WTC11 (cell line): ENCODE measurements around the gene CAMSAP3. TPM values are rescaled to one million over a fixed set of nuclear protein-coding genes. Genes with fewer than 3 reads are reported as not detected.

Experiments used
- E2F5 ChIP-seq: sonication (generic); formaldehyde crosslinking; IDR thresholded peaks from 2 replicates; pipeline ENCODE4 v1.8.1; 2022; ENCODE audit warnings: mild to moderate bottlenecking, moderate library complexity, missing genetic modification reagents
- PRDM15 ChIP-seq: sonication (generic); formaldehyde crosslinking; IDR thresholded peaks from 2 replicates; pipeline ENCODE4 v1.8.0; 2022; ENCODE audit warnings: missing genetic modification reagents
- RELA ChIP-seq: sonication (generic); formaldehyde crosslinking; IDR thresholded peaks from 2 replicates; pipeline ENCODE4 v1.8.1; 2022; ENCODE audit warnings: missing genetic modification reagents, mild to moderate bottlenecking, borderline replicate concordance
- ZNF423 ChIP-seq: fragments of 250-450 bp; sonication (Bioruptor Pico); IDR thresholded peaks from 2 replicates; pipeline ENCODE4 v2.1.2; 2022; ENCODE audit warnings: mild to moderate bottlenecking, moderate library complexity
- ZNF425 ChIP-seq: fragments of 250-450 bp; sonication (Bioruptor Pico); conservative IDR thresholded peaks from 2 replicates; pipeline ENCODE4 v1.9.0; 2021; ENCODE audit warnings: mild to moderate bottlenecking
- ZNF671 ChIP-seq: fragments of 250-450 bp; sonication (Bioruptor Pico); IDR thresholded peaks from 2 replicates; pipeline ENCODE4 v1.8.0; 2021; ENCODE audit warnings: mild to moderate bottlenecking
- ZSCAN18 ChIP-seq: fragments of 250-450 bp; sonication (Bioruptor Pico); IDR thresholded peaks from 2 replicates; pipeline ENCODE4 v2.1.2; 2022; ENCODE audit warnings: mild to moderate bottlenecking, moderate library complexity
- total RNA-seq: library from RNA; stranded (reverse); gene quantifications from 3 replicates; pipeline ENCODE4 v1.2.3, GENCODE V29; 2021
- TF ChIP-seq, protein P1 (sequence below): sonication (generic); formaldehyde crosslinking; IDR thresholded peaks from 2 replicates; pipeline ENCODE4 v1.8.1; 2022; ENCODE audit warnings: low read depth, missing genetic modification reagents, borderline replicate concordance
- TF ChIP-seq, protein P2 (sequence below): sonication (generic); formaldehyde crosslinking; IDR thresholded peaks from 2 replicates; pipeline ENCODE4 v1.8.1; 2023; ENCODE audit warnings: mild to moderate bottlenecking, missing genetic modification reagents, moderate library complexity
- TF ChIP-seq, protein P3 (sequence below): sonication (generic); formaldehyde crosslinking; IDR thresholded peaks from 2 replicates; pipeline ENCODE4 v1.8.0; 2022; ENCODE audit warnings: mild to moderate bottlenecking, missing genetic modification reagents
- TF ChIP-seq, protein P4 (sequence below): fragments of 250-450 bp; sonication (Bioruptor Pico); IDR thresholded peaks from 2 replicates; pipeline ENCODE4 v1.9.0; 2021; ENCODE audit warnings: mild to moderate bottlenecking
- TF ChIP-seq, protein P5 (sequence below): fragments of 250-450 bp; sonication (Bioruptor Pico); IDR thresholded peaks from 2 replicates; pipeline ENCODE4 v1.9.0; 2021; ENCODE audit warnings: moderate library complexity, mild to moderate bottlenecking, inconsistent platforms, borderline replicate concordance
- TF ChIP-seq, protein P6 (sequence below): sonication (generic); formaldehyde crosslinking; IDR thresholded peaks from 2 replicates; pipeline ENCODE4 v1.8.0; 2023; ENCODE audit warnings: mild to moderate bottlenecking, missing genetic modification reagents

Gene CAMSAP3
- total RNA-seq, 1 experiment from 2014 or later: 27.8 TPM

DNA sequence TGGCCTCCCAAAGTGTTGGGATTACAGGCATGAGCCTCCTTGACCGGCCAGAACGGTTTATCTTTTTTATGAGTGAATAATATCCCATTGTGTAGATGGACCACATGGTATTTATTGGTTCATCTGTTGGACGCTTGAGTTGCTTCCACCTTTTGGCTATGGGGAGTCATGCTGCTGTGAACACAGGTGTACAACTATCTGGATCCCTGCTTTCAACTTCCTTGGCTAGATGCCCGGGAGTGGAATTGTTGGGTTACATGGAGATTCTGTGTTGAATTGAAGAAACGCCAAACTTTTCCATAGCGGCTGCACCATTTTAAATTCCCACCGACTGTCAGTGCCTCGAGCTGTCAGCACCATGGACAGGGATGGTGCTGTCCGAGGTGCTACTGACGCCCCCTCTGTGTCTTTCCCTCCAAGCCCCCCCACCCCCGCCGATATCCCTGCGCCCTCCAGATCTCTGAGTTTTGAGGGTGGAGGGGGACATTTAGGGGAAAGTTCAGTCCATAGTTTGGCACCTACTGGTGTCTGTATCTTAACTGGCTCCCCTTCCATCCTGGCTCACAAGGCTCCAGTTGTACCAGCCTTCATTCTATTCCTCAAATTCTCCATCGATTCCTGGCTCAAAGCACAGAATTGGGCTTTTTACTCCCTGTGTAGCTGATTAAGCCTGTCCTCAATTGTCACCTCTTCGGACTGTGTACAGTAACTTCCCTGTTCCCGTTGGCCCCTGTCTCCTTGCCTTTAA is 32.8 kb upstream of the CAMSAP3 start (continued):
- TF ChIP-seq, protein P1, sequence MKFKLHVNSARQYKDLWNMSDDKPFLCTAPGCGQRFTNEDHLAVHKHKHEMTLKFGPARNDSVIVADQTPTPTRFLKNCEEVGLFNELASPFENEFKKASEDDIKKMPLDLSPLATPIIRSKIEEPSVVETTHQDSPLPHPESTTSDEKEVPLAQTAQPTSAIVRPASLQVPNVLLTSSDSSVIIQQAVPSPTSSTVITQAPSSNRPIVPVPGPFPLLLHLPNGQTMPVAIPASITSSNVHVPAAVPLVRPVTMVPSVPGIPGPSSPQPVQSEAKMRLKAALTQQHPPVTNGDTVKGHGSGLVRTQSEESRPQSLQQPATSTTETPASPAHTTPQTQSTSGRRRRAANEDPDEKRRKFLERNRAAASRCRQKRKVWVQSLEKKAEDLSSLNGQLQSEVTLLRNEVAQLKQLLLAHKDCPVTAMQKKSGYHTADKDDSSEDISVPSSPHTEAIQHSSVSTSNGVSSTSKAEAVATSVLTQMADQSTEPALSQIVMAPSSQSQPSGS (CRISPR knock-in tag): peak; percentile 95
- TF ChIP-seq ZNF423: no peak
- TF ChIP-seq RELA (CRISPR knock-in tag): peak; percentile 97
- TF ChIP-seq, protein P2, sequence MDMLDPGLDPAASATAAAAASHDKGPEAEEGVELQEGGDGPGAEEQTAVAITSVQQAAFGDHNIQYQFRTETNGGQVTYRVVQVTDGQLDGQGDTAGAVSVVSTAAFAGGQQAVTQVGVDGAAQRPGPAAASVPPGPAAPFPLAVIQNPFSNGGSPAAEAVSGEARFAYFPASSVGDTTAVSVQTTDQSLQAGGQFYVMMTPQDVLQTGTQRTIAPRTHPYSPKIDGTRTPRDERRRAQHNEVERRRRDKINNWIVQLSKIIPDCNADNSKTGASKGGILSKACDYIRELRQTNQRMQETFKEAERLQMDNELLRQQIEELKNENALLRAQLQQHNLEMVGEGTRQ: peak; percentile 61
- 0 out of 2 replicates have a peak, but pooled peaks have one; percentile 64 for TF ChIP-seq ZSCAN18 (CRISPR knock-in tag)
- TF ChIP-seq ZNF425: no peak
- no peak for TF ChIP-seq ZNF671 (CRISPR knock-in tag)
- TF ChIP-seq, protein P3, sequence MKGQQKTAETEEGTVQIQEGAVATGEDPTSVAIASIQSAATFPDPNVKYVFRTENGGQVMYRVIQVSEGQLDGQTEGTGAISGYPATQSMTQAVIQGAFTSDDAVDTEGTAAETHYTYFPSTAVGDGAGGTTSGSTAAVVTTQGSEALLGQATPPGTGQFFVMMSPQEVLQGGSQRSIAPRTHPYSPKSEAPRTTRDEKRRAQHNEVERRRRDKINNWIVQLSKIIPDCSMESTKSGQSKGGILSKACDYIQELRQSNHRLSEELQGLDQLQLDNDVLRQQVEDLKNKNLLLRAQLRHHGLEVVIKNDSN: peak; percentile 92
- TF ChIP-seq, protein P4, sequence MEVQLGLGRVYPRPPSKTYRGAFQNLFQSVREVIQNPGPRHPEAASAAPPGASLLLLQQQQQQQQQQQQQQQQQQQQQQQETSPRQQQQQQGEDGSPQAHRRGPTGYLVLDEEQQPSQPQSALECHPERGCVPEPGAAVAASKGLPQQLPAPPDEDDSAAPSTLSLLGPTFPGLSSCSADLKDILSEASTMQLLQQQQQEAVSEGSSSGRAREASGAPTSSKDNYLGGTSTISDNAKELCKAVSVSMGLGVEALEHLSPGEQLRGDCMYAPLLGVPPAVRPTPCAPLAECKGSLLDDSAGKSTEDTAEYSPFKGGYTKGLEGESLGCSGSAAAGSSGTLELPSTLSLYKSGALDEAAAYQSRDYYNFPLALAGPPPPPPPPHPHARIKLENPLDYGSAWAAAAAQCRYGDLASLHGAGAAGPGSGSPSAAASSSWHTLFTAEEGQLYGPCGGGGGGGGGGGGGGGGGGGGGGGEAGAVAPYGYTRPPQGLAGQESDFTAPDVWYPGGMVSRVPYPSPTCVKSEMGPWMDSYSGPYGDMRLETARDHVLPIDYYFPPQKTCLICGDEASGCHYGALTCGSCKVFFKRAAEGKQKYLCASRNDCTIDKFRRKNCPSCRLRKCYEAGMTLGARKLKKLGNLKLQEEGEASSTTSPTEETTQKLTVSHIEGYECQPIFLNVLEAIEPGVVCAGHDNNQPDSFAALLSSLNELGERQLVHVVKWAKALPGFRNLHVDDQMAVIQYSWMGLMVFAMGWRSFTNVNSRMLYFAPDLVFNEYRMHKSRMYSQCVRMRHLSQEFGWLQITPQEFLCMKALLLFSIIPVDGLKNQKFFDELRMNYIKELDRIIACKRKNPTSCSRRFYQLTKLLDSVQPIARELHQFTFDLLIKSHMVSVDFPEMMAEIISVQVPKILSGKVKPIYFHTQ (CRISPR knock-in tag): no peak
- TF ChIP-seq PRDM15 (CRISPR knock-in tag): peak; percentile 84
- TF ChIP-seq, protein P5, sequence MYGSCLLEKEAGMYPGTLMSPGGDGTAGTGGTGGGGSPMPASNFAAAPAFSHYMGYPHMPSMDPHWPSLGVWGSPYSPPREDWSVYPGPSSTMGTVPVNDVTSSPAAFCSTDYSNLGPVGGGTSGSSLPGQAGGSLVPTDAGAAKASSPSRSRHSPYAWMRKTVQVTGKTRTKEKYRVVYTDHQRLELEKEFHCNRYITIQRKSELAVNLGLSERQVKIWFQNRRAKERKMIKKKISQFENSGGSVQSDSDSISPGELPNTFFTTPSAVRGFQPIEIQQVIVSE: no peak
- peak; percentile 89; the same call in 1 of the 2 replicates for TF ChIP-seq E2F5
- TF ChIP-seq, protein P6, sequence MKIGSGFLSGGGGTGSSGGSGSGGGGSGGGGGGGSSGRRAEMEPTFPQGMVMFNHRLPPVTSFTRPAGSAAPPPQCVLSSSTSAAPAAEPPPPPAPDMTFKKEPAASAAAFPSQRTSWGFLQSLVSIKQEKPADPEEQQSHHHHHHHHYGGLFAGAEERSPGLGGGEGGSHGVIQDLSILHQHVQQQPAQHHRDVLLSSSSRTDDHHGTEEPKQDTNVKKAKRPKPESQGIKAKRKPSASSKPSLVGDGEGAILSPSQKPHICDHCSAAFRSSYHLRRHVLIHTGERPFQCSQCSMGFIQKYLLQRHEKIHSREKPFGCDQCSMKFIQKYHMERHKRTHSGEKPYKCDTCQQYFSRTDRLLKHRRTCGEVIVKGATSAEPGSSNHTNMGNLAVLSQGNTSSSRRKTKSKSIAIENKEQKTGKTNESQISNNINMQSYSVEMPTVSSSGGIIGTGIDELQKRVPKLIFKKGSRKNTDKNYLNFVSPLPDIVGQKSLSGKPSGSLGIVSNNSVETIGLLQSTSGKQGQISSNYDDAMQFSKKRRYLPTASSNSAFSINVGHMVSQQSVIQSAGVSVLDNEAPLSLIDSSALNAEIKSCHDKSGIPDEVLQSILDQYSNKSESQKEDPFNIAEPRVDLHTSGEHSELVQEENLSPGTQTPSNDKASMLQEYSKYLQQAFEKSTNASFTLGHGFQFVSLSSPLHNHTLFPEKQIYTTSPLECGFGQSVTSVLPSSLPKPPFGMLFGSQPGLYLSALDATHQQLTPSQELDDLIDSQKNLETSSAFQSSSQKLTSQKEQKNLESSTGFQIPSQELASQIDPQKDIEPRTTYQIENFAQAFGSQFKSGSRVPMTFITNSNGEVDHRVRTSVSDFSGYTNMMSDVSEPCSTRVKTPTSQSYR: peak; percentile 97
